ENCODE measurements around the gene TRAM2. TPM values are rescaled to one million over a fixed set of nuclear protein-coding genes. Genes with fewer than 3 reads are reported as not detected.
A peak's percentile ranks its signal among the peaks of the same experiment; 100 is the strongest.

The TRAM2 gene
- total RNA-seq, 2 donors from 2014 or later: 19.1 to 21.2 TPM

- no peak for TF ChIP-seq CTCF (IDR thresholded peaks at IDR 0.05)
- peaks cover 34% of the 10 kb centered on the region for H3K4me1 ChIP-seq
- no peak overlapping the region for H3K27ac ChIP-seq
- no peak overlapping the region for H3K4me3 ChIP-seq
- H3K36me3 ChIP-seq: no peaks in the 10 kb centered on the region
- no peaks in the 10 kb centered on the region for H3K9me3 ChIP-seq
- H3K9ac ChIP-seq (ENCODE audit: low read depth in 2 of 2, low read length in 2 of 2): no peak overlapping the region
- intact Hi-C loops (cut with DNase I): no loop called here
- no peak for DNase-seq
- H3K27me3 ChIP-seq: no peaks in the 10 kb centered on the region
Observed at GRCh38 chr6:52549428-52549827, 27.4 kb downstream of the TRAM2 start.

GRCh38 chr6:52548999-52549398 lies 27.9 kb downstream of the TRAM2 start:
- no peak overlapping the region for H3K9ac ChIP-seq (ENCODE audit: low read depth in 2 of 2, low read length in 2 of 2)
- intact Hi-C loops (cut with DNase I): no loop called here
- peaks cover 34% of the 10 kb centered on the region for H3K4me1 ChIP-seq
- H3K9me3 ChIP-seq: no peaks in the 10 kb centered on the region
- no peak for TF ChIP-seq CTCF (IDR thresholded peaks at IDR 0.05)
- H3K27me3 ChIP-seq: no peaks in the 10 kb centered on the region
- DNase-seq: no peak
- no peaks in the 10 kb centered on the region for H3K36me3 ChIP-seq
- no peak overlapping the region for H3K4me3 ChIP-seq
- no peak overlapping the region for H3K27ac ChIP-seq

GRCh38 chr6:52548353-52548713 lies 28.5 kb downstream of the TRAM2 start:
- Histone ChIP-seq H3K9me3 (no peaks in the 10 kb centered on the region), H3K36me3 (no peaks in the 10 kb centered on the region), H3K27me3 (no peaks in the 10 kb centered on the region), H3K27ac (no peak overlapping the region), H3K9ac (ENCODE audit: low read depth in 2 of 2, low read length in 2 of 2) (peak overlapping the region in 1 of 2 donors; percentile 16), H3K4me1 (peaks cover 34% of the 10 kb centered on the region), H3K4me3 (no peak overlapping the region)
- TF ChIP-seq CTCF (IDR thresholded peaks at IDR 0.05): no peak
- DNase-seq: no peak
- intact Hi-C loops (cut with DNase I): no loop called here

GRCh38 chr6:52547647-52548352 lies 29.1 kb downstream of the TRAM2 start:
- Histone ChIP-seq H3K27ac (no peak overlapping the region), H3K9me3 (no peaks in the 10 kb centered on the region), H3K4me1 (peaks cover 34% of the 10 kb centered on the region), H3K27me3 (no peaks in the 10 kb centered on the region), H3K36me3 (no peaks in the 10 kb centered on the region), H3K9ac (ENCODE audit: low read depth in 2 of 2, low read length in 2 of 2) (no peak overlapping the region), H3K4me3 (no peak overlapping the region)
- intact Hi-C loops (cut with DNase I): no loop called here
- DNase-seq: peak; percentile 59
- TF ChIP-seq CTCF (IDR thresholded peaks at IDR 0.05): no peak

- H3K27ac ChIP-seq: no peak overlapping the region
Observed at GRCh38 chr6:52546678-52547077, 30.2 kb downstream of the TRAM2 start.

More at GRCh38 chr6:52546678-52547077, 30.2 kb downstream of the TRAM2 start:
- H3K36me3 ChIP-seq: no peaks in the 10 kb centered on the region
- H3K27me3 ChIP-seq: no peaks in the 10 kb centered on the region
- intact Hi-C loops (cut with DNase I): no loop called here
- H3K4me1 ChIP-seq: peaks cover 30% of the 10 kb centered on the region
- DNase-seq: no peak
- TF ChIP-seq CTCF (IDR thresholded peaks at IDR 0.05): no peak
- no peak overlapping the region for H3K9ac ChIP-seq (ENCODE audit: low read depth in 2 of 2, low read length in 2 of 2)
- no peak overlapping the region for H3K4me3 ChIP-seq
- H3K9me3 ChIP-seq: no peaks in the 10 kb centered on the region

Measured in colonic mucosa (tissue), 4 donors.